Mesodermal cell (in vitro differentiated cells): ENCODE results near the gene CTXN1.
A peak's percentile ranks its signal among the peaks of the same experiment; 100 is the strongest.

Experiments used
- H3K27ac ChIP-seq: 2 replicates; pipeline ENCODE4 v1.7.0; 2013; ENCODE audit warnings: mild to moderate bottlenecking, low read depth, low read length, moderate library complexity; ENCODE audit not compliant: severe bottlenecking
- H3K36me3 ChIP-seq: 2 replicates; pipeline ENCODE4 v1.7.1; 2013; ENCODE audit warnings: mild to moderate bottlenecking, low read length, moderate library complexity; ENCODE audit not compliant: control insufficient read depth, insufficient read depth
- H3K4me1 ChIP-seq: one replicate; pipeline ENCODE4 v1.7.1; 2013; ENCODE audit warnings: mild to moderate bottlenecking, low read length; ENCODE audit not compliant: insufficient read depth, control insufficient read depth, poor library complexity, severe bottlenecking
- H3K4me3 ChIP-seq: 2 replicates; pipeline ENCODE4 v1.7.0; 2013; ENCODE audit warnings: low read length, control low read depth, mild to moderate bottlenecking; ENCODE audit not compliant: insufficient read depth, poor library complexity, severe bottlenecking; ENCODE audit errors: extremely low read depth
- H3K9me3 ChIP-seq: 2 replicates; pipeline ENCODE4 v1.7.1; 2013; ENCODE audit warnings: mild to moderate bottlenecking, low read length, moderate library complexity; ENCODE audit not compliant: control insufficient read depth
- WGBS, 2 experiments: methylation state at CpG; one replicate each; pipeline ENCODE4 v1.1.5; 2013; ENCODE audit warnings: missing lambda C conversion rate in 2 of 2; ENCODE audit not compliant: insufficient coverage in 2 of 2; 5-methylcytosine and 5-hydroxymethylcytosine counted together

The CTXN1 gene

DNA sequence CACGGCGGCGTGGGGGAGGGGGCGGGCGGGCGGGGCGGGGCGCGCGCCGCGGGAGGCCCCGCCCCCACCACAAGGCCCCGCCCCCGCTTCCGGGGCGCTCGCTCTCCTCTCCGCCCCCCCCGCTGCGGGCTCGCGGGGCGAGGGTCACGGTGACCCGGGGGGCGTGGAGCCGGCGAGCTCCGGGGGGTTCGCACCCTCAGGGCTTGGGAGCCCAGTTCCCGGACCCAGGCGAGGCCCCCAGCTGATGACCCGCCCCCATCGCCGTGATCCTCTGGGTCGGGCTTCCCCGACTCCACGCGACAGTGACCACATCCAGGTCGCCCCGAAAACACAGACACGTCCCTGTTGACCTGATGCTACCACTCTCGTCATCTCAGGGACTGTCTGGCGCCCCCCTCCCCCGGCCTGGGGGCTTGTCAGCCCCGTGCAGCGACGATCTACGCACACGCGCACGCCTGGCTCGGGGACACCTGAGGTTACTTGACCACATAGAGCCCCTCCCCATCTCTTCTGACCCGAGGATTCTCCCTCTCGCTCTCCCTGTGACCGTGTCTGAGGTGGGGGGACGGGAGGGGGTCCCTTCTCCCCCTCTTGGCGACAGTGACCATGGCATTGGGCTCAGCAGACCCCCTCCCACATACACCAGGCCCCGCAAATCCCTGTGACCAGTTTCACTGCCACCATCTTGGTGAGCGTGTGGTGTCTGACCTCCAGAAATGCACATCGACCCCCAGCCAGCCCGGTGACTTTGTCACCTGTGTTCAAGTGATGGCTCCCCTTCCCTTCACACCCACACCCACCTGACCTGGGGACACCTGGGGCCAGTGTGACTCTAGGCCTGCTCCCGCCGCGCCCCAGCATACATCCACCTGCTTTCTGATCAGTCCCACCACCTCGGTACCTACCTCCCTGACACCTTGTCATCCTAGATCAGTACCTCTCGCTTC, 21.6 kb downstream of the CTXN1 start:
- 21 to 26% methylated on average over 29 to 34 of the region's 68 CpGs for WGBS, 2 experiments
- Histone ChIP-seq H3K36me3 (peaks cover 8% of the 10 kb centered on the region), H3K4me3 (peak overlapping the region; percentile 70), H3K27ac (peak overlapping the region; percentile 66), H3K9me3 (no peaks in the 10 kb centered on the region), H3K4me1 (peaks cover 15% of the 10 kb centered on the region)

DNA sequence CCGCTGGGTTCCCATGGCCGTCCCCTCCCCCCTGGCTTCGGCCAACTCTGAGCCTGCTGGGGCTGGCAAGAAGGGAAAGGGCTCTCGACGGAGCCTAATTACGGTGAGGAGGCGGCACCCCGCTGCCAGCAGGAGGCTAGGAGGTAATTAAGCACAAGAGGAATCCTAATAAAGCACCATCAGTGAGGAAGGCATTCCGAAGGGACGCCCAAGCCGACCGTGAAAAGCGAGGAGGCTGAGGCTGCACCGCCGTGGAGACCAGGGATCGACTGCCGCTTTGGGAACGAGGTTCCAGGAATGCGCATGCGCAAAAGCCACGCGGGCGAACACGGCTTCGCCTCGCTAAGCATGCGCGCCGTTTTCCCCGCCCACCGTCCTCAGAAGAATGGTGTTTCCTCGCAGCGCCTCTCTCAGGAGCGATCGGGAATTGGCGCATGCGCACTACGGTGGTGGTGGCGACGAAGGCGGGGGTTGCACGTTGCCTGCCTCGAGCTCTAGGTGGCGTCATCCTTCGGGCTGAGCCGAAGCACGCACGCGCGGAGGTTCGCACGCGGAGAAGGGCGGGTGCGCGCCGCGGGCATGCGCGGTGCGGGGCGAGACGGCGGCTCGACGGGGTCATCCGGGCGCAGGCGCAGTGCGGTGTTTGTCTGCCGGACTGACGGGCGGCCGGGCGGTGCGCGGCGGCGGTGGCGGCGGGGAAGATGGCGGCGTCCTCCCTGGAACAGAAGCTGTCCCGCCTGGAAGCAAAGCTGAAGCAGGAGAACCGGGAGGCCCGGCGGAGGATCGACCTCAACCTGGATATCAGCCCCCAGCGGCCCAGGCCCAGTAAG, 22.5 kb downstream of the CTXN1 start, which contains the start of gene MAP2K7:
TSS of gene MAP2K7 (plus strand) at position 634 of the 830 bp plus-strand sequence. CDS start at position 702, 68 bp downstream.
- Histone ChIP-seq H3K4me3 (peak within 1 kb of the TSS; percentile 70), H3K27ac (peak within 1 kb of the TSS; percentile 66), H3K4me1 (peaks cover 15% of the 10 kb centered on the region), H3K36me3 (peaks cover 8% of the 10 kb centered on the region), H3K9me3 (no peaks in the 10 kb centered on the region)
- 0 to 1% methylated on average over 72 to 75 of the region's 89 CpGs for WGBS, 2 experiments

GRCh38 chr19:7902796-7903243, 23.1 kb downstream of the CTXN1 start:
- Histone ChIP-seq H3K4me1 (peaks cover 15% of the 10 kb centered on the region), H3K9me3 (no peaks in the 10 kb centered on the region), H3K27ac (peak overlapping the region; percentile 64), H3K36me3 (peaks cover 8% of the 10 kb centered on the region), H3K4me3 (peak overlapping the region; percentile 61)
- WGBS, 2 experiments: 60 to 75% methylated on average over 17 to 18 of the region's 20 CpGs

DNA sequence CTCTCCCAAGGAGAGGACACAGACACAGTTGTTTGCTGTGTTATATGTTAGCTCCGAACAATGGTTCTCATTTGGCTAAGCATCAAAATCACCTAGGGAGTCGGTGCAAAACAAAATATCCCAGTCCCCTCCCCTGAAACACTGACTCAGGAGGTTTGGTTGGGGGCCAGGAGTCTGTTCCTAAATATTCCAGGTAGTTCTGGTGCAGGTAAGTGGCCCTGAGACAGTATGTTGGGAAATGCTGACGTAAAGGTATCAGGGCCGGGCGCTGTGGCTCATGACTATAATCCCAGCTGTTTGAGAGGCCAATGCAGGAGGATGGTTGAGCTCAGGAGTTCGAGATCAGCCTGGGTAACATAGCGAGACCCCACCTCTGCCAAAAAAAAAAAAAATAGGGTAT, 24.6 kb downstream of the CTXN1 start:
- Histone ChIP-seq H3K4me1 (peaks cover 15% of the 10 kb centered on the region), H3K36me3 (peaks cover 7% of the 10 kb centered on the region), H3K9me3 (no peaks in the 10 kb centered on the region), H3K27ac (no peak overlapping the region), H3K4me3 (no peak overlapping the region)
- WGBS, 2 experiments: 84 to 96% methylated on average over 5 to 6 of the region's 7 CpGs

DNA sequence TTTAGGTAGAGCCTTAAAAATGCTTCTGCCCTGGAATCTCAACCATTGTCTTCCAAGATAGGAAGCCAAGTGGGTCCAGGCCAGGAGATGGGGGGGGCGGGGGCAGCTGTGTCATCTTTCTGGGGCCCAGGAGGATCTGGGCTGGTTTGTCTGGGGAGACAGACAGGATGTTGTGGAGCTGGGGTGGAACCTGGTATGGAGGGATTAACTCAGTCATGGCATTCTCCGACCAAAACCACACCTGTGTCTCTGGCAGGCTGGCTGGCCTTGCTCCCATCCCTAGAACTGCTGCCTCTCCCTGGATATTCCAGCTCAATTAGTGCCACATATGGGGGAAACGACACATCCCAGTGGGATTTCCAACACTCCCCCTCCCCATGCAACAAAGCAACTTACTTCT, 25.0 kb downstream of the CTXN1 start:
- no peak overlapping the region for H3K4me3 ChIP-seq
- H3K4me1 ChIP-seq: peaks cover 15% of the 10 kb centered on the region
- 100% methylated on average over 1 of the region's 3 CpGs for WGBS, 2 experiments
- no peak overlapping the region for H3K27ac ChIP-seq
- peaks cover 3% of the 10 kb centered on the region for H3K36me3 ChIP-seq
- H3K9me3 ChIP-seq: no peaks in the 10 kb centered on the region

DNA sequence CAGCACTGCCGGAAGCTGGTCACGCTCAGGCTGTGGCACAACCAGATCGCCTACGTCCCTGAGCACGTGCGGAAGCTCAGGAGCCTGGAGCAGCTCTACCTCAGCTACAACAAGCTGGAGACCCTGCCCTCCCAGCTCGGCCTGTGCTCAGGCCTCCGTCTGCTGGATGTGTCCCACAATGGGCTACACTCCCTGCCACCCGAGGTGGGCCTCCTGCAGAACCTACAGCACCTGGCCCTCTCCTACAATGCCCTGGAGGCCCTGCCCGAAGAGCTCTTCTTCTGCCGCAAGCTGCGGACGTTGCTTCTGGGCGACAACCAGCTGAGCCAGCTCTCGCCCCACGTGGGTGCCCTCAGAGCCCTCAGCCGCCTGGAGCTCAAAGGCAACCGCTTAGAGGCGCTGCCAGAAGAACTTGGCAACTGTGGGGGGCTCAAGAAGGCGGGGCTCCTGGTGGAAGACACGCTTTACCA, 25.5 kb downstream of the CTXN1 start:
- WGBS, 2 experiments: 89 to 91% methylated on average over 17 to 21 of the region's 21 CpGs
- Histone ChIP-seq H3K4me3 (no peak overlapping the region), H3K36me3 (no peaks in the 10 kb centered on the region), H3K27ac (no peak overlapping the region), H3K4me1 (peaks cover 15% of the 10 kb centered on the region), H3K9me3 (no peaks in the 10 kb centered on the region)

DNA sequence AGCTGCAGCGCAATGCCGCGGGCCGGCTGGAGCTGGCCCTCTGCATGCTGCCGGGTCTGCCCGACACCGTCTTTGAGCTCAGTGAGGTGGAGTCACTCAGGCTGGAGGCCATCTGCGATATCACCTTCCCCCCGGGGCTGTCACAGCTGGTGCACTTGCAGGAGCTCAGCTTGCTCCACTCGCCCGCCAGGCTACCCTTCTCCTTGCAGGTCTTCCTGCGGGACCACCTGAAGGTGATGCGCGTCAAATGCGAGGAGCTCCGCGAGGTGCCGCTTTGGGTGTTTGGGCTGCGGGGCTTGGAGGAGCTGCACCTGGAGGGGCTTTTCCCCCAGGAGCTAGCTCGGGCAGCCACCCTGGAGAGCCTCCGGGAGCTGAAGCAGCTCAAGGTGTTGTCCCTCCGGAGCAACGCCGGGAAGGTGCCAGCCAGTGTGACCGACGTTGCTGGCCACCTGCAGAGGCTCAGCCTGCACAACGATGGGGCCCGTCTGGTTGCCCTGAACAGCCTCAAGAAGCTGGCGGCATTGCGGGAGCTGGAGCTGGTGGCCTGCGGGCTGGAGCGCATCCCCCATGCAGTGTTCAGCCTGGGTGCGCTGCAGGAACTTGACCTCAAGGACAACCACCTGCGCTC, 26.1 kb downstream of the CTXN1 start:
- Histone ChIP-seq H3K4me3 (no peak overlapping the region), H3K9me3 (no peaks in the 10 kb centered on the region), H3K4me1 (peaks cover 10% of the 10 kb centered on the region), H3K36me3 (no peaks in the 10 kb centered on the region), H3K27ac (no peak overlapping the region)
- 94 to 95% methylated on average over 32 to 34 of the region's 34 CpGs for WGBS, 2 experiments

- 96% methylated on average over 14 to 15 of the region's 16 CpGs for WGBS, 2 experiments
- no peak overlapping the region for H3K4me3 ChIP-seq
- peaks cover 7% of the 10 kb centered on the region for H3K4me1 ChIP-seq
- H3K9me3 ChIP-seq: no peaks in the 10 kb centered on the region
- no peaks in the 10 kb centered on the region for H3K36me3 ChIP-seq
- no peak overlapping the region for H3K27ac ChIP-seq
Measured at GRCh38 chr19:7898967-7899366, 27.0 kb downstream of the CTXN1 start.

- Histone ChIP-seq H3K36me3 (no peaks in the 10 kb centered on the region), H3K9me3 (no peaks in the 10 kb centered on the region), H3K4me1 (no peaks in the 10 kb centered on the region), H3K4me3 (no peak overlapping the region), H3K27ac (no peak overlapping the region)
- WGBS, 2 experiments: 90 to 93% methylated on average over 6 to 7 of the region's 11 CpGs
Measured at GRCh38 chr19:7897292-7897691, 28.6 kb downstream of the CTXN1 start.

- WGBS, 2 experiments: 94 to 96% methylated on average over 13 of the region's 13 CpGs
- no peaks in the 10 kb centered on the region for H3K9me3 ChIP-seq
- H3K4me3 ChIP-seq: no peak overlapping the region
- no peaks in the 10 kb centered on the region for H3K36me3 ChIP-seq
- H3K27ac ChIP-seq: no peak overlapping the region
- H3K4me1 ChIP-seq: no peaks in the 10 kb centered on the region
Measured at GRCh38 chr19:7895565-7895964, 30.4 kb downstream of the CTXN1 start.
